Measurements from ENCODE around the gene CDK14.

CDK14 gene

DNA sequence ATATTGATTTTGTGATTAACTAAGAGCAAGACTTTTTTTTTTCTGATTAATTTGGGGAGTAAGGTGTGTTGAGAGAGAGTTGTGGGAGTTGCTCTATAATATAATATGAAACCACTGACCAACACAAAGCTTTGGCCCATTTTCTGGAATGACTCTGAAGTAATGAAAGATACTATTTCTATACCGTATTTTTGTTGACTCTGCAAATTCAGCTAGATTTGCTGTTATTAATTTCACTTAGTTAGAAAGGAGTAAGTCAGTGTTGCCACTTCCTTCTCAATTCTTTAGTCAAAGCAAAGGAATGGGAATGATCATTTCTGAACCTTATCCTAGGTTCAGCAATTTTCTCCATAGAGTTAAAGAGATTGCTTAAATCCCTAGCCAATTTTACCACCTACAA, 355.1 kb downstream of the CDK14 start:
- Histone ChIP-seq H3K4me1 (ENCODE audit: low read length) (peaks cover 18% of the 10 kb centered on the region), H3K9me3 (ENCODE audit: insufficient read depth, low read length) (no peaks in the 10 kb centered on the region), H3K79me2 (ENCODE audit: low read length) (no peaks in the 10 kb centered on the region), H3K4me3 (ENCODE audit: low read length) (no peak overlapping the region), H3K27ac (ENCODE audit: low read length) (no peak overlapping the region), H3K36me3 (replicated peaks; ENCODE audit: low read depth, low read length) (no peaks in the 10 kb centered on the region), H4K20me1 (ENCODE audit: insufficient read depth, low read length) (no peaks in the 10 kb centered on the region), H3K9ac (ENCODE audit: low read length) (no peak overlapping the region), H3K27me3 (ENCODE audit: low read depth, low read length) (no peaks in the 10 kb centered on the region), H2AFZ (ENCODE audit: low read depth, low read length) (no peak overlapping the region), H3K4me2 (ENCODE audit: low read length) (no peak overlapping the region)
- TF ChIP-seq, protein P1, sequence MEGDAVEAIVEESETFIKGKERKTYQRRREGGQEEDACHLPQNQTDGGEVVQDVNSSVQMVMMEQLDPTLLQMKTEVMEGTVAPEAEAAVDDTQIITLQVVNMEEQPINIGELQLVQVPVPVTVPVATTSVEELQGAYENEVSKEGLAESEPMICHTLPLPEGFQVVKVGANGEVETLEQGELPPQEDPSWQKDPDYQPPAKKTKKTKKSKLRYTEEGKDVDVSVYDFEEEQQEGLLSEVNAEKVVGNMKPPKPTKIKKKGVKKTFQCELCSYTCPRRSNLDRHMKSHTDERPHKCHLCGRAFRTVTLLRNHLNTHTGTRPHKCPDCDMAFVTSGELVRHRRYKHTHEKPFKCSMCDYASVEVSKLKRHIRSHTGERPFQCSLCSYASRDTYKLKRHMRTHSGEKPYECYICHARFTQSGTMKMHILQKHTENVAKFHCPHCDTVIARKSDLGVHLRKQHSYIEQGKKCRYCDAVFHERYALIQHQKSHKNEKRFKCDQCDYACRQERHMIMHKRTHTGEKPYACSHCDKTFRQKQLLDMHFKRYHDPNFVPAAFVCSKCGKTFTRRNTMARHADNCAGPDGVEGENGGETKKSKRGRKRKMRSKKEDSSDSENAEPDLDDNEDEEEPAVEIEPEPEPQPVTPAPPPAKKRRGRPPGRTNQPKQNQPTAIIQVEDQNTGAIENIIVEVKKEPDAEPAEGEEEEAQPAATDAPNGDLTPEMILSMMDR (IDR thresholded peaks at IDR 0.05; ENCODE audit: low read depth, low read length): no peak

DNA sequence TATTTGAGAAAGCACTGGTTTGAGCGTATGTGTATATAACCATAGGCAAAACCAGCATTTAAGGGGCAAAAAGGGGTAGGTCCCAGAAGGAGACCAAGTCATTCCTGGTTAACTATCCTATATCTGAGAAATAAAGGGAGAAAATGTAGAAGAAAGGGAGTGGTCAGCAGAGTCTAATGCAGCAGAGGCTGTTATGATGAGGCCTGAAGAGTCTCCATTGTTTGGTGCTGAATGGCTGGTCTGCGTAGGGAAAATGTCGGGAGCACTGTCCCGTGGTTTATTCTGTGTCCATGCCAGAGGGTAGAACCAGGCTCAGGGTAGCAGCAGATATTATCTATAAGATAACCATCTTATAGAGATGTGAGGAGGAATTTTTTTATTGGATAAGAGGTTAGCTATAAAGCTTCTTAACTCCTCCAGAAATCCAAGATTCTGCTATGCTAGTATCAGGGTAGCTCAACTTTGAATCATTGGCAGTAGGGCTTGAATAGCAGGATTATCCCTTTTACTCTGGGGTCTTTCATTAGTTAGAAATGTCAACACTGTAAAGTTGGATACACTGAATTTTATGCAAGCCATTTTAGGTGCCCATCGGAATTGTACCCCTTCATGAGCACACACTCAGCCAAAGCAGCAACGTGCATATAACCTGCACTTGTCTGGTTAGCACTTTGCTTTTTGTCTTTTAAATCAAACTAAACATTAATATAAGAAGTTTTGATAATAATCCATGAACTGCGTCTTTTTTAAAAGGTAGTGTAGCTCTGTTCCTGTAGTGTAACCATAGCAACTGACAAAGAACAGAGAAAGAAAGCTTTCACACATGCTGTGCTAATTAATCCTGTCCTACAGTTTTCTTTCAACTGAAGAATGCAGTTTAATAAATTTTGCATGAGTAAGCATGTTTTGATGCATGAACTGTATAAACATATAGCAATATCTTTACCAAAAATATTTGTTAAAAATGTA, 356.1 kb downstream of the CDK14 start:
- TF ChIP-seq EZH2phosphoT487 (IDR thresholded peaks at IDR 0.05; ENCODE audit: low read depth): no peak
- TF ChIP-seq, protein P1 (IDR thresholded peaks at IDR 0.05; ENCODE audit: low read depth, low read length): no peak
- peaks cover 18% of the 10 kb centered on the region for H3K4me1 ChIP-seq (ENCODE audit: low read length)
- no peak overlapping the region for H3K27ac ChIP-seq (ENCODE audit: low read length)
- H3K27me3 ChIP-seq (ENCODE audit: low read depth, low read length): no peaks in the 10 kb centered on the region
- H3K79me2 ChIP-seq (ENCODE audit: low read length): no peaks in the 10 kb centered on the region
- no peak overlapping the region for H3K9ac ChIP-seq (ENCODE audit: low read length)
- no peak overlapping the region for H3K4me3 ChIP-seq (ENCODE audit: low read length)
- H3K36me3 ChIP-seq (replicated peaks; ENCODE audit: low read depth, low read length): no peaks in the 10 kb centered on the region
- no peaks in the 10 kb centered on the region for H3K9me3 ChIP-seq (ENCODE audit: insufficient read depth, low read length)
- H3K4me2 ChIP-seq (ENCODE audit: low read length): no peak overlapping the region
- H2AFZ ChIP-seq (ENCODE audit: low read depth, low read length): no peak overlapping the region
- no peaks in the 10 kb centered on the region for H4K20me1 ChIP-seq (ENCODE audit: insufficient read depth, low read length)

DNA sequence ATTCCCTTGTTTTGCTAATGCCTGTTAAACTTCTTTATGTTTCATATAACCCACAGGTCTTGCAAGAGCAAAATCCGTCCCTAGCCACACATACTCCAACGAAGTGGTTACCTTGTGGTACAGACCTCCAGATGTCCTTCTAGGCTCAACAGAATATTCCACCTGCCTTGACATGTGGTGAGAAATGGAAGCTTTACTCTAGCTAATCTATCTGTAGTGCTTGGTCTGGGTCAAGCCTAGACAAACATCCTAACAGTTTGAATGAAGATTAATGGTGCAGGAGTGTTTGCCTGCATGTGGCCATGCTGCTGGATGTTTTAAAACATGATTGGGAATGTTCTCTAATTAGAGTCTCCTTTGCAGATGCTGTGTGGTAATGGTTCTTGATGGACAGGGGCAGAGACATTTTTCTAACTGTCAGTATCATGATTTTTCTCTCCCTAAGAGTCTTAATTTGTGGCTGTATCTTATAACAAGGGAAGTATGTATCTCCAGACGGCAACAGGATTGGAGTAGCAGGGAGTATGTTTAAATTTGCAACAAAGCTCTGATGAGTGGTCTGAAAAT, 359.6 kb downstream of the CDK14 start:
- H4K20me1 ChIP-seq (ENCODE audit: insufficient read depth, low read length): no peaks in the 10 kb centered on the region
- H3K4me3 ChIP-seq (ENCODE audit: low read length): no peak overlapping the region
- H3K27ac ChIP-seq (ENCODE audit: low read length): no peak overlapping the region
- no peak for TF ChIP-seq EZH2phosphoT487 (IDR thresholded peaks at IDR 0.05; ENCODE audit: low read depth)
- TF ChIP-seq, protein P1 (IDR thresholded peaks at IDR 0.05; ENCODE audit: low read depth, low read length): no peak
- no peak overlapping the region for H2AFZ ChIP-seq (ENCODE audit: low read depth, low read length)
- H3K9me3 ChIP-seq (ENCODE audit: insufficient read depth, low read length): no peaks in the 10 kb centered on the region
- H3K4me2 ChIP-seq (ENCODE audit: low read length): no peak overlapping the region
- no peaks in the 10 kb centered on the region for H3K36me3 ChIP-seq (replicated peaks; ENCODE audit: low read depth, low read length)
- no peaks in the 10 kb centered on the region for H3K79me2 ChIP-seq (ENCODE audit: low read length)
- H3K9ac ChIP-seq (ENCODE audit: low read length): no peak overlapping the region
- H3K27me3 ChIP-seq (ENCODE audit: low read depth, low read length): no peaks in the 10 kb centered on the region
- H3K4me1 ChIP-seq (ENCODE audit: low read length): peaks cover 31% of the 10 kb centered on the region

DNA sequence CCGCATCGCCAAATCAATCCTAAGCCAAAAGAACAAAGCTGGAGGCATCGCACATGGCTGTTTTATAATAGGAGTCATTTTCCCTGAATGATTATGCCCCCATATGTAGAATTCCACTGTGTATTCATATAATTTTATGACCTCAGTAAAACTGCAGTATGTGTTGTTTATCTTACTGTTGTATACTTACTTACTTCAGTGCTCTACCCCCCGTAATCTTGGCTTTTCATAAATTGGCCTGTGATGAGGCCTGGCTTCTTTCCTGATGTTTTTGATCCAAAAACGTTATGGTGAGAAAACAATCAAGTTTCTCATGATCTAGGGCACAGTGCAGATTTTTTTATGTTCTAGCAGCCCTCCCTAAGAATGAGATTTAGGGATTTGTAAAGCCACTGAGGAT, 361.8 kb downstream of the CDK14 start:
- Histone ChIP-seq H3K9ac (ENCODE audit: low read length) (no peak overlapping the region), H2AFZ (ENCODE audit: low read depth, low read length) (no peak overlapping the region), H3K27ac (ENCODE audit: low read length) (no peak overlapping the region), H3K4me2 (ENCODE audit: low read length) (no peak overlapping the region), H4K20me1 (ENCODE audit: insufficient read depth, low read length) (no peaks in the 10 kb centered on the region), H3K27me3 (ENCODE audit: low read depth, low read length) (no peaks in the 10 kb centered on the region), H3K4me3 (ENCODE audit: low read length) (no peak overlapping the region), H3K4me1 (ENCODE audit: low read length) (peaks cover 43% of the 10 kb centered on the region), H3K9me3 (ENCODE audit: insufficient read depth, low read length) (no peaks in the 10 kb centered on the region), H3K36me3 (replicated peaks; ENCODE audit: low read depth, low read length) (no peaks in the 10 kb centered on the region), H3K79me2 (ENCODE audit: low read length) (no peaks in the 10 kb centered on the region)
- TF ChIP-seq, protein P1 (IDR thresholded peaks at IDR 0.05; ENCODE audit: low read depth, low read length): no peak
- no peak for TF ChIP-seq EZH2phosphoT487 (IDR thresholded peaks at IDR 0.05; ENCODE audit: low read depth)

Data from OCI-LY3 (cell line).